ENCODE data around the gene TUBG1. TPM values are rescaled to one million over a fixed set of nuclear protein-coding genes. Genes with fewer than 3 reads are reported as not detected.

The TUBG1 gene
- total and polyA plus RNA-seq, 2 of the 4 experiments (the other 2 are of a cell fraction) = 38.9 to 94.5 TPM

DNA sequence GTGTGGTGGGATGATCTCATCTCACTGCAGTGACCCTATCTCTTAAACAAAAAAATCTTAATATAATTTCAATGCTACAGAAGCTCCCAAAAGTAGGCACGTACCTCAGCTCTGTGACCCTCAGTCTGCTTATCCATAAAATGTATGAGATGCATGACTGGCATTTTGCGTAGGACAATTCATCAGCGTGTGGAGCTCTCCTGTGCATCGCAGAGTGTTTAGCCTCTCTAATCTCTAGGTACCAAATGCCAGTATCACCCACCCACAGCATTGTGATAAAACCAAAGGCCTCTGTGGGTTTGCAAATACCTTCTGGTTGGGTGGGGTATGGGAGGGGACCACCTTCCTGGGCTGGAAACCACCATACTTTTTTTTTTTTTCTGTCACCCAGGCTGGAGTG is 30.6 kb downstream of the TUBG1 start:
- no peak overlapping the region for H4K91ac ChIP-seq (ENCODE audit: insufficient read depth, low read depth, low read length)
- intact Hi-C loops (cut with micrococcal nuclease) = no loop called here
- H4K5ac ChIP-seq (ENCODE audit: low read depth, low read length) = no peak overlapping the region
- no peak overlapping the region for H3K4me2 ChIP-seq (ENCODE audit: low read depth, low read length)
- in situ Hi-C loops (cut with MboI; ENCODE audit: low sequenced_read_pairs) = no loop called here
- H3K27me3 ChIP-seq (ENCODE audit: control insufficient read depth, insufficient read depth, low read length) = peaks cover 40% of the 10 kb centered on the region
- H3K9me1 ChIP-seq (ENCODE audit: insufficient read depth, low read length) = no peaks in the 10 kb centered on the region
- H3K18ac ChIP-seq (ENCODE audit: low read depth, low read length) = no peak overlapping the region
- POLR2A ChIA-PET (ENCODE audit: unreplicated experiment) = no interaction called here
- H3K9me3 ChIP-seq (ENCODE audit: control insufficient read depth, insufficient read depth, low read length) = no peaks in the 10 kb centered on the region
- H3K79me1 ChIP-seq (ENCODE audit: low read depth in 1 of 2, low read length in 2 of 2) = no peaks in the 10 kb centered on the region
- no peak overlapping the region for H2AK5ac ChIP-seq (ENCODE audit: low read depth, low read length)
- H2BK20ac ChIP-seq (ENCODE audit: low read depth, low read length) = no peak overlapping the region
- TF ChIP-seq CTCF (conservative IDR thresholded peaks at IDR 0.05; ENCODE audit: low read depth, low read length) (no peak), FOS (IDR thresholded peaks at IDR 0.05; ENCODE audit: low read depth, low read length) (no peak), BHLHE40 (IDR thresholded peaks at IDR 0.05; ENCODE audit: low read depth, low read length) (no peak), CEBPB (IDR thresholded peaks at IDR 0.05; ENCODE audit: low read depth, low read length) (no peak), CHD1 (IDR thresholded peaks at IDR 0.05; ENCODE audit: low read depth, low read length) (no peak), SMC3 (IDR thresholded peaks at IDR 0.05; ENCODE audit: low read depth, low read length) (no peak), ELK1 (IDR thresholded peaks at IDR 0.05; ENCODE audit: borderline replicate concordance, low read depth, low read length) (no peak), USF2 (IDR thresholded peaks at IDR 0.05; ENCODE audit: low read depth, low read length) (no peak), MXI1 (IDR thresholded peaks at IDR 0.05; ENCODE audit: borderline replicate concordance, low read depth, low read length) (no peak), NFE2L2 (IDR thresholded peaks at IDR 0.05; ENCODE audit: low read depth, low read length) (no peak), POLR2A (IDR thresholded peaks at IDR 0.05; ENCODE audit: low read depth, low read length) (no peak)
- no peak overlapping the region for H3K9ac ChIP-seq (ENCODE audit: low read depth, low read length)
- H4K8ac ChIP-seq (ENCODE audit: low read depth in 2 of 2, low read length in 2 of 2) = no peak overlapping the region
- H3K4me3 ChIP-seq (ENCODE audit: insufficient read depth, low read depth, low read length) = no peak overlapping the region
- H3K23ac ChIP-seq (ENCODE audit: low read depth, low read length) = no peak overlapping the region
- no peak overlapping the region for H2AK9ac ChIP-seq (replicated peaks; ENCODE audit: low read depth, low read length, poor library complexity)
- no peak overlapping the region for H3K56ac ChIP-seq (ENCODE audit: extremely low read depth, insufficient read depth, low read length)
- H2BK15ac ChIP-seq (ENCODE audit: low read depth, low read length) = no peak overlapping the region
- no peak overlapping the region for H3K14ac ChIP-seq (replicated peaks; ENCODE audit: low read depth, low read length)
- WGBS, 2 experiments (ENCODE audit: extremely low coverage in 2 of 2, insufficient read length in 1 of 2) = no CpG with 5 or more reads among the region's 4 CpGs
- no peaks in the 10 kb centered on the region for H3K36me3 ChIP-seq (ENCODE audit: control insufficient read depth, insufficient read depth, low read length)
- H2BK5ac ChIP-seq (ENCODE audit: low read depth, low read length, poor library complexity, severe bottlenecking) = no peak overlapping the region
- DNase-seq (no peak), ATAC-seq (ENCODE audit: low read depth) (no peak)
- no peak overlapping the region for H2BK120ac ChIP-seq (ENCODE audit: low read depth, low read length)
- dilution Hi-C loops (cut with HindIII; ENCODE audit: low sequenced_read_pairs, unreplicated experiment) = no loop called here
- H2AFZ ChIP-seq (replicated peaks; ENCODE audit: low read length, poor library complexity) = no peak overlapping the region
- no peaks in the 10 kb centered on the region for H3K4me1 ChIP-seq (ENCODE audit: control insufficient read depth, insufficient read depth, low read length)
- no peaks in the 10 kb centered on the region for H4K20me1 ChIP-seq (ENCODE audit: insufficient read depth, low read length)
- H3K27ac ChIP-seq (ENCODE audit: insufficient read depth, low read length) = no peak overlapping the region
- no peak overlapping the region for H3K4ac ChIP-seq (ENCODE audit: low read depth, low read length)
- no TSS peak for BruUV-seq (replicated peaks)
- CTCF ChIA-PET = no interaction called here
